IPS-15b (cell line): ENCODE measurements around the gene NCKAP5.
"Not testable (repeated sequence)": the region's sequence is repeated elsewhere in the genome, so short reads cannot be mapped to it uniquely, and the experiment has no call there.

Experiments
- H3K27me3 ChIP-seq: one replicate; pipeline ENCODE4 v1.6.1; 2013; ENCODE audit warnings: low read length; ENCODE audit not compliant: control insufficient read depth, insufficient read depth
- H3K36me3 ChIP-seq: one replicate; pipeline ENCODE4 v1.6.1; 2013; ENCODE audit warnings: low read length; ENCODE audit not compliant: control insufficient read depth, insufficient read depth
- H3K4me1 ChIP-seq: one replicate; pipeline ENCODE4 v1.6.1; 2013; ENCODE audit warnings: mild to moderate bottlenecking, low read length; ENCODE audit not compliant: control insufficient read depth, insufficient read depth
- H3K4me3 ChIP-seq: one replicate; pipeline ENCODE4 v1.5.1; 2013; ENCODE audit warnings: low read depth, low read length
- H3K9ac ChIP-seq: one replicate; pipeline ENCODE4 v1.6.1; 2013; ENCODE audit warnings: low read depth, mild to moderate bottlenecking, low read length
- H3K9me3 ChIP-seq: one replicate; pipeline ENCODE4 v1.6.1; 2013; ENCODE audit warnings: mild to moderate bottlenecking, low read length; ENCODE audit not compliant: control insufficient read depth, insufficient read depth

Gene NCKAP5

DNA sequence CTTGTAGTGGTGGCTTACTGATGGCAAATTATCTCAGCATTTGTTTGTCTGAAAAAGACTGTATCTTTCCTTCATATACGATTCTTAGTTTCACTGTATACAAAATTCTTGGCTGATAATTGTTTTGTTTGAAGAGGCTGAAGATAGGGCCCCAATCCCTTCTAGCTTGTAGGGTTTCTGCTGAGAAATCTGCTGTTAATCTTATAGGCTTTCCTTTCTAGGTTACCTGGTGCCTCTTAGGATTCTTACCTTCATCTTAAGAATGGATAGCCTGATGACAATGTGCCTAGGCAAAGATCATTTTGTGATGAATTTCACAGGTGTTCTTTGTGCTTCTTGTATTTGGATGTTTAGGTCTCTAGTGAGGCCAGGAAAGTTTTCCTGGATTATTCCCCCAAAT is 758.3 kb downstream of the NCKAP5 start:
- H3K36me3 ChIP-seq, H3K27me3 ChIP-seq, H3K4me1 ChIP-seq, H3K9ac ChIP-seq, H3K9me3 ChIP-seq, H3K4me3 ChIP-seq: not testable (repeated sequence)

DNA sequence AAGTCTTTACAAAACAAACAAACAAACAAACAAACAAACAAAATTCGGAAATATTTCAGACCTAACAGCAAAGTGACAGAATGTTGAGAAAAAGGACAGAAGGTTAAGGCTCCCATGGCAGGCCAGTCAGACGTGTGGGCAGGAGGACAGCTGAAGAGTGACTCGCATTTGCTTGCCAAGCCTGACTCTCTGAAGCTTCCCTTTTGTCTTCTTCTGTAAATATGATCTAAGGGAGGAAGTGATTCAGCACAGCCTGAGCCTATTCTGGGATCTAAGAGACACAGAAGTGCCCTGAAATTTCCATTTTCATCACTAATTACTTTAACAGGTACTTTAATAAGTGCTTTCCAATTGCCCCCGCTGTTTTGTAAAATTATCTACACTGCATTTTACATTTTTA is 764.2 kb downstream of the NCKAP5 start:
- H3K27me3 ChIP-seq = no peaks in the 10 kb centered on the region
- H3K9ac ChIP-seq = no peak overlapping the region
- H3K36me3 ChIP-seq = no peaks in the 10 kb centered on the region
- no peaks in the 10 kb centered on the region for H3K4me1 ChIP-seq
- no peaks in the 10 kb centered on the region for H3K9me3 ChIP-seq
- no peak overlapping the region for H3K4me3 ChIP-seq

DNA sequence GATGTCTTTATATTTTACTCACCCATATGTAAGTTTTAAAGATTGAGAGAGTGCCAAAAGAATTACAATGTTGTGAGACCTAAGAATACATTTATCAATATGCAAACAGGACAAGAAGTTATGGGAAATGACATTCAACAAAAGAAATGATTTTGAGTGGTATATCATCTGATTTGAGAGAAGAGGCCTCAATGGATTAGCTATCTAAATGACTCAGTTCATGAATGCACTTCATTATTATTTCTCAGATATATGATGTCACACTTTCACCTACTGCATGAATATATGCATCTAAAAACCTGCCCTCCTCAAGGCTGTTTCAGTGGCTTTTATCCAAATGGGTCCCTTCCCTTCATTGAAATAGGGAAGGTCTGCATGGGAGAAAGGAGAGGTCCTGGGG is 769.9 kb downstream of the NCKAP5 start:
- no peaks in the 10 kb centered on the region for H3K27me3 ChIP-seq
- H3K4me3 ChIP-seq = no peak overlapping the region
- no peaks in the 10 kb centered on the region for H3K4me1 ChIP-seq
- no peaks in the 10 kb centered on the region for H3K36me3 ChIP-seq
- H3K9me3 ChIP-seq = no peaks in the 10 kb centered on the region
- no peak overlapping the region for H3K9ac ChIP-seq

GRCh38 chr2:132797556-132797955 is 770.7 kb downstream of the NCKAP5 start:
- no peaks in the 10 kb centered on the region for H3K36me3 ChIP-seq
- H3K4me3 ChIP-seq = no peak overlapping the region
- no peaks in the 10 kb centered on the region for H3K27me3 ChIP-seq
- no peaks in the 10 kb centered on the region for H3K9me3 ChIP-seq
- no peak overlapping the region for H3K9ac ChIP-seq
- H3K4me1 ChIP-seq = no peaks in the 10 kb centered on the region

- no peaks in the 10 kb centered on the region for H3K9me3 ChIP-seq
- no peaks in the 10 kb centered on the region for H3K36me3 ChIP-seq
- no peaks in the 10 kb centered on the region for H3K27me3 ChIP-seq
- no peak overlapping the region for H3K4me3 ChIP-seq
- H3K9ac ChIP-seq = no peak overlapping the region
- H3K4me1 ChIP-seq = no peaks in the 10 kb centered on the region
Measured at GRCh38 chr2:132797071-132797470, 771.2 kb downstream of the NCKAP5 start.

GRCh38 chr2:132795220-132795619 is 773.0 kb downstream of the NCKAP5 start:
- Histone ChIP-seq H3K9ac (no peak overlapping the region), H3K4me1 (no peaks in the 10 kb centered on the region), H3K9me3 (no peaks in the 10 kb centered on the region), H3K36me3 (no peaks in the 10 kb centered on the region), H3K27me3 (no peaks in the 10 kb centered on the region), H3K4me3 (no peak overlapping the region)

DNA sequence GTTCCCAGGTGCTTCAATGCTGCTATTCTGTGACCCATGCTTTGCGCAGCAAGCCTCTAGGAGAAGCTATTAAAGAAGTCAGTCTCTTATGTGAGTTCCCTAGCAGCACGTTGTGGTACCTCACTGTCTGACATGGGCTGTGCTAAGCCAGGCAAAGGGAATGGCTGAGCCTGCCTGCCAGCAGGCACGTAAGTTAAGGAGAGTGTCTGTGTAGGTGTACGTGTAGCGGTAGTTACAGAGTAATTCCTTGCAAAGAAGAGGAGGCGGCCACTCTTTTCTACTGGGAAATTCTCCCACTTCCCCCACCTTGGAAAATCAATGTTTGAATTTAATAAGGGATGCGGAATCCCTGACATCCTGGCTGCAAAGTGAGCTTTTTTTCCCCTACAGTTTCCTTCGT is 774.7 kb downstream of the NCKAP5 start:
- H3K36me3 ChIP-seq = no peaks in the 10 kb centered on the region
- no peaks in the 10 kb centered on the region for H3K27me3 ChIP-seq
- no peak overlapping the region for H3K9ac ChIP-seq
- H3K4me1 ChIP-seq = no peaks in the 10 kb centered on the region
- no peaks in the 10 kb centered on the region for H3K9me3 ChIP-seq
- H3K4me3 ChIP-seq = no peak overlapping the region

- H3K4me3 ChIP-seq = no peak overlapping the region
- H3K36me3 ChIP-seq = no peaks in the 10 kb centered on the region
- H3K9ac ChIP-seq = no peak overlapping the region
- H3K27me3 ChIP-seq = no peaks in the 10 kb centered on the region
- H3K4me1 ChIP-seq = no peaks in the 10 kb centered on the region
- H3K9me3 ChIP-seq = no peaks in the 10 kb centered on the region
Measured at GRCh38 chr2:132790207-132790785, 778.0 kb downstream of the NCKAP5 start.

- no peak overlapping the region for H3K9ac ChIP-seq
- no peaks in the 10 kb centered on the region for H3K9me3 ChIP-seq
- H3K4me1 ChIP-seq = no peaks in the 10 kb centered on the region
- H3K36me3 ChIP-seq = no peaks in the 10 kb centered on the region
- no peak overlapping the region for H3K4me3 ChIP-seq
- H3K27me3 ChIP-seq = no peaks in the 10 kb centered on the region
Measured at GRCh38 chr2:132789066-132789465, 779.2 kb downstream of the NCKAP5 start.

DNA sequence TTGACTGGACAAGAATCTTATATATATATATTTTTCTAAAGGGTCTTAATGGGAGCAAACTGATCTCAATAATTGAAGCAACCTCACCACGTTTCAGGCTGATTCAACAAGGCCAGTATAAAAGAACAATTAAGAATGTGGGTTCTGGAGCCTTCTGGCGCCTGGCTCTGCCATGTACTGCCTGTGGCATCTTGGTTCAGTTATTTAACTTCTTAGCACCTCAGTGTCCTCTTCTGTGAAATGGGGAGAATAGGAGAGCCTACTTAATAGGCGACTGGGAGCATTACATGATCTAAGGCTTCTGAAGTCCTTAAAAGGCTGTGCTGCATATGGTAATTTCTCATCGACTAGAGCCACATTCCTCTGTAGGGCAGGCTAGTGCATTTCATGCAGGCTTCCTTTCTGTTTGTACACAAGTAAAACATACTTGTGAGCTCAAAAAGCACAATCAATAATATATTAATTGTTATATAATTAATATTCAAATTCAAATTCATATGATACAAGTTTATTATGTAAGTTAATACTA is 779.9 kb downstream of the NCKAP5 start:
- H3K4me1 ChIP-seq = no peaks in the 10 kb centered on the region
- H3K9me3 ChIP-seq = no peaks in the 10 kb centered on the region
- no peak overlapping the region for H3K9ac ChIP-seq
- H3K36me3 ChIP-seq = no peaks in the 10 kb centered on the region
- no peak overlapping the region for H3K4me3 ChIP-seq
- no peaks in the 10 kb centered on the region for H3K27me3 ChIP-seq

- H3K27me3 ChIP-seq = no peaks in the 10 kb centered on the region
- no peak overlapping the region for H3K9ac ChIP-seq
- no peaks in the 10 kb centered on the region for H3K36me3 ChIP-seq
- no peaks in the 10 kb centered on the region for H3K9me3 ChIP-seq
- H3K4me3 ChIP-seq = no peak overlapping the region
- H3K4me1 ChIP-seq = no peaks in the 10 kb centered on the region
Measured at GRCh38 chr2:132783883-132784282, 784.4 kb downstream of the NCKAP5 start.

GRCh38 chr2:132782176-132782783 is 786.0 kb downstream of the NCKAP5 start:
- no peak overlapping the region for H3K9ac ChIP-seq
- H3K9me3 ChIP-seq = no peaks in the 10 kb centered on the region
- H3K4me1 ChIP-seq = no peaks in the 10 kb centered on the region
- H3K36me3 ChIP-seq = no peaks in the 10 kb centered on the region
- no peak overlapping the region for H3K4me3 ChIP-seq
- H3K27me3 ChIP-seq = no peaks in the 10 kb centered on the region
